Breast epithelium (tissue), 4 donors: ENCODE results near the gene LBHD1. TPM values are rescaled to one million over a fixed set of nuclear protein-coding genes. Genes with fewer than 3 reads are reported as not detected.
A peak's percentile ranks its signal among the peaks of the same experiment; 100 is the strongest.

ENCODE experiments used
- DNase-seq, 2 donors: peaks; one replicate each; pipeline ENCODE4 v3.0.0-alpha.2; 2019; ENCODE audit warnings: low spot score in 2 of 2
- H3K27ac ChIP-seq, 2 donors: fragments of 200-600 bp; sonication (generic) in 1 of 2; one replicate each; pipeline ENCODE4 v1.5.1; 2016 to 2019; ENCODE audit warnings: mild to moderate bottlenecking in 1 of 2
- H3K27me3 ChIP-seq, 2 donors: fragments of 200-600 bp; sonication (generic) in 1 of 2; one replicate each; pipeline versions ENCODE4 v1.5.1 to v1.6.0; 2017 to 2019; ENCODE audit warnings: control low read depth in 1 of 2, mild to moderate bottlenecking in 1 of 2
- H3K36me3 ChIP-seq: fragments of 200-600 bp; one replicate; pipeline ENCODE4 v1.5.1; 2019
- H3K4me1 ChIP-seq, 2 donors: fragments of 200-600 bp; sonication (generic); one replicate each; pipeline ENCODE4 v1.5.1; 2016 to 2019; ENCODE audit warnings: control low read depth in 1 of 2
- H3K4me3 ChIP-seq, 3 donors: fragments of 200-600 bp; sonication (generic); 1 replicate in 2 of 3; 2 replicates in 1 of 3; pipeline ENCODE4 v1.5.1; 2016 to 2019; ENCODE audit warnings: mild to moderate bottlenecking in 3 of 3, moderate library complexity in 2 of 3
- H3K9me3 ChIP-seq, 2 donors: fragments of 200-600 bp; sonication (generic) in 1 of 2; one replicate each; pipeline ENCODE4 v1.5.1; 2016 to 2019; ENCODE audit warnings: control low read depth in 1 of 2
- POLR2A ChIP-seq: fragments of 450-650 bp; IDR thresholded peaks from one replicate; pipeline ENCODE4 v1.6.1; 2016; ENCODE audit warnings: antibody characterized with exemption, mild to moderate bottlenecking, moderate library complexity
- POLR2AphosphoS5 ChIP-seq, 3 donors: sonication (generic); formaldehyde crosslinking; IDR thresholded peaks; one replicate each; pipeline ENCODE4 v1.6.1; 2017; ENCODE audit warnings: antibody characterized with exemption in 3 of 3
- intact Hi-C: fragments of 100-400 bp; cut with DNase I; formaldehyde crosslinking; loops from one replicate; pipeline ENCODE4 v1.15.1; 2023; ENCODE audit warnings: low total_unique reads
- total RNA-seq, 3 donors: library from RNA; depleted of rRNA; stranded (reverse); fragments of >200 nt; gene quantifications; one replicate each; pipeline ENCODE4 v1.1.0, GENCODE V29; 2016
- TF ChIP-seq, protein P1 (sequence below), 3 donors: fragments of 450-650 bp; IDR thresholded peaks; one replicate each; pipeline ENCODE4 v1.5.1; 2016 to 2017; ENCODE audit warnings: antibody characterized with exemption in 3 of 3, mild to moderate bottlenecking in 3 of 3, moderate library complexity in 3 of 3

Gene LBHD1
- total RNA-seq, 3 donors from 2014 or later = 4.3 to 6.0 (median 5.6) TPM

GRCh38 chr11:62689421-62690183 is 17.5 kb upstream of the LBHD1 start, which contains the start of gene LRRN4CL:
LRRN4CL (minus strand) TSS chr11:62689530; CDS start chr11:62688508, 1,022 bp downstream.
- Histone ChIP-seq H3K4me1 (no peaks in the 10 kb centered on the region), H3K4me3 (peak within 1 kb of the TSS; percentile 35 to 56 (median 38)), H3K27ac (peak within 1 kb of the TSS; percentile 43 to 91), H3K9me3 (no peaks in the 10 kb centered on the region), H3K36me3 (no peaks in the 10 kb centered on the region), H3K27me3 (no peaks in the 10 kb centered on the region)
- TF ChIP-seq POLR2A = no peak
- TF ChIP-seq POLR2AphosphoS5 (IDR thresholded peaks at IDR 0.05) = peak; percentile 30 to 99 (median 52)
- intact Hi-C loops = no loop called here
- DNase-seq = peak in 1 of 2 donors; percentile 53

GRCh38 chr11:62688491-62688890 is 16.4 kb upstream of the LBHD1 start:
- no peak for DNase-seq
- TF ChIP-seq, protein P1, sequence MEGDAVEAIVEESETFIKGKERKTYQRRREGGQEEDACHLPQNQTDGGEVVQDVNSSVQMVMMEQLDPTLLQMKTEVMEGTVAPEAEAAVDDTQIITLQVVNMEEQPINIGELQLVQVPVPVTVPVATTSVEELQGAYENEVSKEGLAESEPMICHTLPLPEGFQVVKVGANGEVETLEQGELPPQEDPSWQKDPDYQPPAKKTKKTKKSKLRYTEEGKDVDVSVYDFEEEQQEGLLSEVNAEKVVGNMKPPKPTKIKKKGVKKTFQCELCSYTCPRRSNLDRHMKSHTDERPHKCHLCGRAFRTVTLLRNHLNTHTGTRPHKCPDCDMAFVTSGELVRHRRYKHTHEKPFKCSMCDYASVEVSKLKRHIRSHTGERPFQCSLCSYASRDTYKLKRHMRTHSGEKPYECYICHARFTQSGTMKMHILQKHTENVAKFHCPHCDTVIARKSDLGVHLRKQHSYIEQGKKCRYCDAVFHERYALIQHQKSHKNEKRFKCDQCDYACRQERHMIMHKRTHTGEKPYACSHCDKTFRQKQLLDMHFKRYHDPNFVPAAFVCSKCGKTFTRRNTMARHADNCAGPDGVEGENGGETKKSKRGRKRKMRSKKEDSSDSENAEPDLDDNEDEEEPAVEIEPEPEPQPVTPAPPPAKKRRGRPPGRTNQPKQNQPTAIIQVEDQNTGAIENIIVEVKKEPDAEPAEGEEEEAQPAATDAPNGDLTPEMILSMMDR (IDR thresholded peaks at IDR 0.05) = no peak
- no peak for TF ChIP-seq POLR2A
- no peak for TF ChIP-seq POLR2AphosphoS5 (IDR thresholded peaks at IDR 0.05)
- Histone ChIP-seq H3K4me1 (no peaks in the 10 kb centered on the region), H3K9me3 (no peaks in the 10 kb centered on the region), H3K4me3 (peak overlapping the region; percentile 35 to 56 (median 38)), H3K36me3 (no peaks in the 10 kb centered on the region), H3K27me3 (no peaks in the 10 kb centered on the region), H3K27ac (peak overlapping the region; percentile 40 to 82)
- intact Hi-C loops = no loop called here

- no peaks in the 10 kb centered on the region for H3K27me3 ChIP-seq
- TF ChIP-seq POLR2AphosphoS5 (IDR thresholded peaks at IDR 0.05) = no peak
- TF ChIP-seq POLR2A = no peak
- TF ChIP-seq, protein P1 (IDR thresholded peaks at IDR 0.05) = no peak
- H3K4me3 ChIP-seq = peak overlapping the region; percentile 35 to 56 (median 38)
- no peak for DNase-seq
- H3K9me3 ChIP-seq = no peaks in the 10 kb centered on the region
- no peaks in the 10 kb centered on the region for H3K4me1 ChIP-seq
- H3K36me3 ChIP-seq = no peaks in the 10 kb centered on the region
- intact Hi-C loops = no loop called here
- H3K27ac ChIP-seq = peak overlapping the region; percentile 40 to 82
These were observed 15.7 kb upstream of the LBHD1 start for GRCh38 chr11:62687508-62688396.

GRCh38 chr11:62682518-62682917 is 10.5 kb upstream of the LBHD1 start:
- H3K4me1 ChIP-seq = peaks cover 3 to 8% of the 10 kb centered on the region in 2 donors
- H3K9me3 ChIP-seq = no peaks in the 10 kb centered on the region
- H3K4me3 ChIP-seq = no peak overlapping the region
- no peak overlapping the region for H3K27ac ChIP-seq
- intact Hi-C loops = no loop called here
- no peaks in the 10 kb centered on the region for H3K27me3 ChIP-seq
- no peak for DNase-seq
- TF ChIP-seq, protein P1 (IDR thresholded peaks at IDR 0.05) = no peak
- TF ChIP-seq POLR2AphosphoS5 (IDR thresholded peaks at IDR 0.05) = no peak
- TF ChIP-seq POLR2A = no peak
- no peaks in the 10 kb centered on the region for H3K36me3 ChIP-seq

DNA sequence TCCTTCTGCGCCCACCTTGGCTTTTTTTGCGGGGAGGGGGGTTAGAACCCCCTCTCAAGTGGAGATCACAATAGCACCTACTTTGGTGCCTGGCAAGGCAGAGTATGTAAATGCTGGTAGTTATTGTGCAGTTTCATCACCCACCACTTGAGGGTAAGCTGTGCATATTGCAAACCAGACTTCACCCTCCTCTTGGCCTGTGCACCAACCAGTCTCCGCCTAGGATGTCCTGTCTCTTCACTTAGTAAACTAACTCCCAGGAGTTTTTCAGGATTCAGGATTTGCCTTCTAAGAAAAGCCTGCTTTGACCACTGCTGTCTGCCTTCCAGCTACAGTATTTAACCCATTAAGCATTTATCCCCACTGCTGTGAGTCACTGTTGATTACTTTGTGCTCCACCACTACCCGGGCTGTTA is 8.8 kb upstream of the LBHD1 start:
- Histone ChIP-seq H3K4me3 (no peak overlapping the region), H3K27ac (peak overlapping the region; percentile 25 to 62), H3K9me3 (no peaks in the 10 kb centered on the region), H3K27me3 (no peaks in the 10 kb centered on the region), H3K4me1 (peaks cover 3 to 8% of the 10 kb centered on the region in 2 donors), H3K36me3 (no peaks in the 10 kb centered on the region)
- TF ChIP-seq, protein P1 (IDR thresholded peaks at IDR 0.05) = peak; percentile 38 to 63 (median 57)
- no peak for TF ChIP-seq POLR2AphosphoS5 (IDR thresholded peaks at IDR 0.05)
- no peak for DNase-seq
- intact Hi-C loops = no loop called here
